Thoracic aorta (tissue), 2 donors: ENCODE results near the gene MIPOL1. TPM values are rescaled to one million over a fixed set of nuclear protein-coding genes. Genes with fewer than 3 reads are reported as not detected.
"Not testable (repeated sequence)": the region's sequence is repeated elsewhere in the genome, so short reads cannot be mapped to it uniquely, and the experiment has no call there.

Experiments used
- ATAC-seq: fragments of 150-250 bp; one replicate; pipeline ENCODE4 v1.8.0; 2017; ENCODE audit warnings: low read depth; ENCODE audit not compliant: insufficient number of reproducible peaks, low FRiP score
- DNase-seq: peaks from one replicate; pipeline ENCODE4 v3.0.0-alpha.2; 2020; ENCODE audit warnings: low spot score
- H3K27ac ChIP-seq, 2 donors: fragments of 200-600 bp; sonication (generic); 1 replicate in 1 of 2; 2 replicates in 1 of 2; pipeline ENCODE4 v1.5.1; 2016; ENCODE audit warnings: mild to moderate bottlenecking in 2 of 2, moderate library complexity in 2 of 2
- H3K27me3 ChIP-seq: fragments of 200-600 bp; sonication (generic); replicated peaks from 2 replicates; pipeline ENCODE4 v1.6.0; 2016; ENCODE audit warnings: mild to moderate bottlenecking; ENCODE audit not compliant: insufficient read depth
- H3K36me3 ChIP-seq: fragments of 200-600 bp; sonication (generic); one replicate; pipeline ENCODE4 v1.5.1; 2016
- H3K4me1 ChIP-seq, 2 donors: fragments of 200-600 bp; sonication (generic); 1 replicate in 1 of 2; 2 replicates in 1 of 2; pipeline versions ENCODE4 v1.5.1 to v1.6.0; 2016; ENCODE audit warnings: low read depth in 2 of 2, mild to moderate bottlenecking in 1 of 2; ENCODE audit not compliant: control insufficient read depth in 1 of 2
- H3K4me3 ChIP-seq: fragments of 200-600 bp; sonication (generic); 2 replicates; pipeline ENCODE4 v1.5.1; 2016; ENCODE audit warnings: mild to moderate bottlenecking
- H3K9me3 ChIP-seq: fragments of 200-600 bp; sonication (generic); 2 replicates; pipeline ENCODE4 v1.5.1; 2016
- total RNA-seq, 2 donors: library from RNA; depleted of rRNA; stranded (reverse); fragments of >200 nt; gene quantifications; one replicate each; pipeline versions ENCODE4 v1.1.0 to v1.2.3, GENCODE V29; 2016
- TF ChIP-seq, protein P1 (sequence below): fragments of 200-600 bp; sonication (generic); IDR thresholded peaks from one replicate; pipeline ENCODE4 v1.5.1; 2019; ENCODE audit warnings: antibody characterized with exemption

Gene MIPOL1
- total RNA-seq, 2 donors from 2014 or later = 13.1 to 16.8 TPM

DNA sequence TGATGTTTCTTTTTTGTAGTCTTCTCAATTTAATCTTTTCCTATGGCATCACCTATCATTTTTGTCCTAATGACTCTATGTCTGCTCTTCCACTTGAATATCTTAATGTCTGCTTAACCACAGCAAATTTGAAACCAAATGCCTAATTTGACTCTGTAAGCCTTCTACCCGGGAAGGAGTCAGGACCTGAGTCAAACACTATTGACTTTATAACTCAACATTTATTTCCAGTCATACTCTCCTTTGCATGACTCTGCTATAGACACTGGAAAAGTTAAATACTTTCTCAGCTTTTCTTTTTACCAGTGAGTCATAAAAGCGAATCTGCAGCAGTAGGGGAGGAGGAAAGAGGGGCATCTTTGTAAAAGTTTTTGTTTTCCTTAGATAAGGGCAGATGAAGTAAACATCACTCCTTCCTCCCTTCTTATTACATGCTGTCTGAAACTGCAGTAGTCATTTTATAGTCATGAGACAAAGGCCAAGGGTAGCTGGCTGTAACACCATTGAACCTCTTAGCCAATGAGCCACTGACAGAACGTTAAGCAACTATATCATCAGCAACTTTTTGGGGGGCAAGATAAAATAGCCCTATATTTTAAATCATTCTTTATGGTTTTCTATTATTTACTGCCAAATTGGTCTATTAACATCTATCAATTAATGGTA is 179.3 kb downstream of the MIPOL1 start:
- TF ChIP-seq, protein P1, sequence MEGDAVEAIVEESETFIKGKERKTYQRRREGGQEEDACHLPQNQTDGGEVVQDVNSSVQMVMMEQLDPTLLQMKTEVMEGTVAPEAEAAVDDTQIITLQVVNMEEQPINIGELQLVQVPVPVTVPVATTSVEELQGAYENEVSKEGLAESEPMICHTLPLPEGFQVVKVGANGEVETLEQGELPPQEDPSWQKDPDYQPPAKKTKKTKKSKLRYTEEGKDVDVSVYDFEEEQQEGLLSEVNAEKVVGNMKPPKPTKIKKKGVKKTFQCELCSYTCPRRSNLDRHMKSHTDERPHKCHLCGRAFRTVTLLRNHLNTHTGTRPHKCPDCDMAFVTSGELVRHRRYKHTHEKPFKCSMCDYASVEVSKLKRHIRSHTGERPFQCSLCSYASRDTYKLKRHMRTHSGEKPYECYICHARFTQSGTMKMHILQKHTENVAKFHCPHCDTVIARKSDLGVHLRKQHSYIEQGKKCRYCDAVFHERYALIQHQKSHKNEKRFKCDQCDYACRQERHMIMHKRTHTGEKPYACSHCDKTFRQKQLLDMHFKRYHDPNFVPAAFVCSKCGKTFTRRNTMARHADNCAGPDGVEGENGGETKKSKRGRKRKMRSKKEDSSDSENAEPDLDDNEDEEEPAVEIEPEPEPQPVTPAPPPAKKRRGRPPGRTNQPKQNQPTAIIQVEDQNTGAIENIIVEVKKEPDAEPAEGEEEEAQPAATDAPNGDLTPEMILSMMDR = no peak
- Histone ChIP-seq H3K27me3 (no peaks in the 10 kb centered on the region), H3K36me3 (no peaks in the 10 kb centered on the region), H3K9me3 (no peaks in the 10 kb centered on the region), H3K27ac (no peak overlapping the region), H3K4me1 (no peaks in the 10 kb centered on the region), H3K4me3 (no peak overlapping the region)
- DNase-seq (no peak), ATAC-seq (no peak)

DNA sequence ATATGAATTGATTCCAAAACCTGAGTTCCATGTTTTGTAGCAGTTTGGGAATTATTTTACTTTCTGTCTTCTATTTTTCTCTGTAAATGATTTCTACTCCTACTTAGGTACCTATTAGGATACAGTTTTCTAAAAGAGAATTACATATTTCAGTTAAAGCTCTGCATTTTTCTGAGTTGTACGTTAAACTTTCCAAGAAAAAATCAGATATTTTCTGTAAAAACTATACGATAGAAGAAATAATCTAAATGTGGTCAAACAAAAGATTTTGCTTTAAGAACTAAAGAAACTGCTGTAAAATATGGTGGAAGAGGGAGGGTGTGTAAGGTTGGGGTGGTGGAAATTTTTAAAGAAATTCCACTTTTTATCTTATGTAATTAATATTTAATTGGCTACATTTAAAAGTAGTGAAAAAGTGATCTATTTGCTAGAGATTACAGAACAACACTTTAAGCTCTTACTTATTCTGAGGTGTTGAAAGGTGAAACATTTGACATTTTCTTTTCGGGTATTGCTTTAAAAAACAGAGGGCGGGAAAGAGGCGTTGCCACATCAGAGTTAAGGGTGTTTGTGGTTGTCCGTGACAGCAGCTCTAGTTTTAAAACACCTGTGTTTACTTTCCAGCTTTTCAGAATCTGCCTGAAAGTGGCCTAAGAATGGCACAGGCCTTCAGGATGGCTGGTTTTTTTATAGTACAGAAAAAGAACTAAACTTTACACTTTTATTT is 187.3 kb downstream of the MIPOL1 start:
- TF ChIP-seq, protein P1 = no peak
- DNase-seq = no peak
- no peak for ATAC-seq
- no peaks in the 10 kb centered on the region for H3K9me3 ChIP-seq
- H3K27me3 ChIP-seq = no peaks in the 10 kb centered on the region
- no peaks in the 10 kb centered on the region for H3K36me3 ChIP-seq
- H3K27ac ChIP-seq = no peak overlapping the region
- no peaks in the 10 kb centered on the region for H3K4me1 ChIP-seq
- H3K4me3 ChIP-seq = no peak overlapping the region

DNA sequence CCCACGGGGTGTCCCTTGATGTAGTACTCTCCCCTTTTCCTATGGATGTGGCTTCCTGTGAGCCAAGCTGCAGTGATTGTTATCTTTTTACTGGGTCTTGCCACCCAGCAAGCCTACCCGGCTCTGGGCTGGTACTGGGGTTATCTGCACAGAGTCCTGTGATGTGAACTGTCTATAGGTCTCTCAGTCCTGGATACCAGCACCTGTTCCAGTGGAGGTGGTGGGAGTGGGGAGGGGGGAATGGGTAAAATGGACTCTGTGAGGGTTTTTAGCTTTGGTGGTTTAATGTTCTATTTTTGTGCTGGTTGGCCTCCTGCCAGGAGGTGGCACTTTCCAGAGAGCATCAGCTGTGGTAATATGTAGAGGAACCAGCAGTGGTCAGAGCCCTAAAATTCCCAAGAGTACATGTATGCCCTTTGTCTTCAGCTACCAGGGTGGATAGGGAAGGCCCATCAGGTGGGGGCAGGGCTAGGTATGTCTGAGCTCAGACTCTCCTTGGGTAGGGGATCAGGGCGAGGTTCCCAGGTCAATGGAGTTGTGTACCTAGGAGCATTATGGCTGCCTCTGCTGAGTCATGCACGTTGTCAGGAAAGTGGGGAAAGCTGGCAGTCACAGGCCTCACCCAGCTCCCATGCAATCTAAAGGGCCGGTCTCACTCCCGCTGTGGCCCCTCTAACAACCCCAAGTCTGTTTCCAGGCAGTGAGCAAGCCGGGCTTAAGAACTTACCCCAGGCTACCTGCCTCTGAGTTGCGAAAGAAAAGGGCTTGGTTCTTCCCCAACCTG is 199.6 kb downstream of the MIPOL1 start:
- not testable (repeated sequence) for H3K4me1 ChIP-seq, H3K36me3 ChIP-seq, ATAC-seq, H3K4me3 ChIP-seq, H3K27ac ChIP-seq, DNase-seq, H3K27me3 ChIP-seq, H3K9me3 ChIP-seq

DNA sequence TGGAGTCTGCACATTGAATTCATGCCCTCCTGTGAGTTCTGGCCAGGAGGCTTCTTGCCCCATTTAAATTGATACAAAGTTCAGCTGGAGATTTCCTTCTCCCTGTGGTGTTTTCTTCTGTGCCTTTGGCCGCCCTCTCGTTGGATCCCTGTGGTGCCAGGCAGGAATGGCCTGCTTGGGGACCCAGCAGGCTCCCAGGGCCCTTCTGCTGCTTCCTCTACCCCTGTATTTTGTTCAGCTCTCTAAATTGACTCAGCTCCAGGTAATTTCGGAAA is 200.1 kb downstream of the MIPOL1 start:
- H3K36me3 ChIP-seq = no peaks in the 10 kb centered on the region
- H3K27me3 ChIP-seq = no peaks in the 10 kb centered on the region
- H3K4me1 ChIP-seq = no peaks in the 10 kb centered on the region
- ATAC-seq = no peak
- DNase-seq = no peak
- H3K9me3 ChIP-seq = peaks cover 9% of the 10 kb centered on the region
- H3K4me3 ChIP-seq = no peak overlapping the region
- TF ChIP-seq, protein P1 = no peak
- no peak overlapping the region for H3K27ac ChIP-seq

DNA sequence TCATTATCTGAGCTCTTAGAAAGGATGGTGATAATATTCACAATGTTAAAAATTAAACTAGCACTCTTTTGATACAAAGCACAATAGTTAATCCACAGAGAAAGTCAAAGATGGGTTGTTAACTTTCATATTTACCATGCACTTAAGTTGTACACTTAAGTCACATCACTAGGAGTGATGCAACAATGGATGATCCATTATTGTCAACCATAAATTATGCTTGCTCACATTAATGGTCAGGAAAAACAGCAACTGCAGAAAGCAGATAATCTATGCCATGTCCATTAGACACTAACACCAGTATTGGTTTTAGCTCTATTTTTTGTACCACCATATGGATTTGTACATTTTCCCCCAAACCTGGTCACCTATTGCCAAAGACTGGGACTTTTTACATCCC is 201.8 kb downstream of the MIPOL1 start:
- Histone ChIP-seq H3K4me1 (no peaks in the 10 kb centered on the region), H3K27me3 (no peaks in the 10 kb centered on the region), H3K27ac (no peak overlapping the region), H3K36me3 (no peaks in the 10 kb centered on the region), H3K9me3 (peaks cover 9% of the 10 kb centered on the region), H3K4me3 (no peak overlapping the region)
- ATAC-seq (no peak), DNase-seq (no peak)
- TF ChIP-seq, protein P1 = no peak
